ENCODE measurements around the gene SUGP2.

DNA sequence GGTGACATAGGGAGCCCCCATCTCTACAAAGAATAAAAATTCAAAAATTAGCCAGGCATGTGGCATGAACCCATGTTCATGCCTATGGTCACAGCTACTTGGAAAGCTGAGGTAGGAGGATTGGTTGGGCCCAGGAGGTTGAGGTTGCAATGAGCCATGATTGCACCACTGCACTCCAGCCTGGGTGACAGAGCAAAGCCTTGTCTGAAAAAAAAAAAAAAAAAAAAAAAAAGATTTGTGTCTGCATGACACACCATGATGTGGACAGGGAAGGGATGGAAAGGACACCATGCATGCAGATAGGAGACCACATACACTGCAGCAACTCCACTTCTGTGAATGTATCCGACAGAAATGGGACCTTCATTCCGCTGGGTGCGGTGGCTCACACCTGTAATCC lies 58.3 kb downstream of the SUGP2 start:
- TF ChIP-seq, protein P1, sequence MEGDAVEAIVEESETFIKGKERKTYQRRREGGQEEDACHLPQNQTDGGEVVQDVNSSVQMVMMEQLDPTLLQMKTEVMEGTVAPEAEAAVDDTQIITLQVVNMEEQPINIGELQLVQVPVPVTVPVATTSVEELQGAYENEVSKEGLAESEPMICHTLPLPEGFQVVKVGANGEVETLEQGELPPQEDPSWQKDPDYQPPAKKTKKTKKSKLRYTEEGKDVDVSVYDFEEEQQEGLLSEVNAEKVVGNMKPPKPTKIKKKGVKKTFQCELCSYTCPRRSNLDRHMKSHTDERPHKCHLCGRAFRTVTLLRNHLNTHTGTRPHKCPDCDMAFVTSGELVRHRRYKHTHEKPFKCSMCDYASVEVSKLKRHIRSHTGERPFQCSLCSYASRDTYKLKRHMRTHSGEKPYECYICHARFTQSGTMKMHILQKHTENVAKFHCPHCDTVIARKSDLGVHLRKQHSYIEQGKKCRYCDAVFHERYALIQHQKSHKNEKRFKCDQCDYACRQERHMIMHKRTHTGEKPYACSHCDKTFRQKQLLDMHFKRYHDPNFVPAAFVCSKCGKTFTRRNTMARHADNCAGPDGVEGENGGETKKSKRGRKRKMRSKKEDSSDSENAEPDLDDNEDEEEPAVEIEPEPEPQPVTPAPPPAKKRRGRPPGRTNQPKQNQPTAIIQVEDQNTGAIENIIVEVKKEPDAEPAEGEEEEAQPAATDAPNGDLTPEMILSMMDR (IDR thresholded peaks at IDR 0.05): no peak
- no peak for TF ChIP-seq POLR2A (IDR thresholded peaks at IDR 0.05)
